ENCODE data around the gene NTN1.

Gene NTN1

GRCh38 chr17:9226130-9226793, 205.0 kb downstream of the NTN1 start:
- no peak for DNase-seq (ENCODE audit: low spot score)
- TF ChIP-seq CTCF (IDR thresholded peaks at IDR 0.05; ENCODE audit: extremely low read depth, missing control alignments), result no peak

GRCh38 chr17:9226794-9227135, 205.5 kb downstream of the NTN1 start:
- no peak for TF ChIP-seq CTCF (IDR thresholded peaks at IDR 0.05; ENCODE audit: extremely low read depth, missing control alignments)
- DNase-seq (ENCODE audit: low spot score), result no peak

GRCh38 chr17:9227819-9228407, 206.6 kb downstream of the NTN1 start:
- no peak for TF ChIP-seq CTCF (IDR thresholded peaks at IDR 0.05; ENCODE audit: extremely low read depth, missing control alignments)
- DNase-seq (ENCODE audit: low spot score), result no peak

- DNase-seq (ENCODE audit: low spot score), result no peak
- TF ChIP-seq CTCF (IDR thresholded peaks at IDR 0.05; ENCODE audit: extremely low read depth, missing control alignments), result no peak
Observed at GRCh38 chr17:9228408-9229159, 207.3 kb downstream of the NTN1 start.

- TF ChIP-seq CTCF (IDR thresholded peaks at IDR 0.05; ENCODE audit: extremely low read depth, missing control alignments), result no peak
- DNase-seq (ENCODE audit: low spot score), result no peak
Observed at GRCh38 chr17:9229160-9229825, 208.0 kb downstream of the NTN1 start.

GRCh38 chr17:9229826-9230201, 208.5 kb downstream of the NTN1 start:
- TF ChIP-seq CTCF (IDR thresholded peaks at IDR 0.05; ENCODE audit: extremely low read depth, missing control alignments), result no peak
- DNase-seq (ENCODE audit: low spot score), result no peak

GRCh38 chr17:9230346-9230745, 209.0 kb downstream of the NTN1 start:
- no peak for TF ChIP-seq CTCF (IDR thresholded peaks at IDR 0.05; ENCODE audit: extremely low read depth, missing control alignments)
- DNase-seq (ENCODE audit: low spot score), result no peak

All from GM20000 (cell line).